H9 (cell line): ENCODE results near the gene LRRC27. TPM values are rescaled to one million over a fixed set of nuclear protein-coding genes. Genes with fewer than 3 reads are reported as not detected.

Source experiments
- DNase-seq: peaks from one replicate; pipeline ENCODE4 v3.0.0-alpha.2; 2017
- H2AFZ ChIP-seq: one replicate; pipeline ENCODE4 v1.6.1; 2013; ENCODE audit warnings: mild to moderate bottlenecking, low read length, control low read depth, moderate library complexity
- H2AK5ac ChIP-seq: 2 replicates; pipeline ENCODE4 v1.6.1; 2013; ENCODE audit warnings: low read length, control low read depth, mixed read lengths; ENCODE audit not compliant: insufficient read length
- H2BK120ac ChIP-seq: one replicate; pipeline ENCODE4 v1.6.1; 2013; ENCODE audit warnings: low read depth, mild to moderate bottlenecking, low read length, control low read depth, inconsistent platforms; ENCODE audit not compliant: poor library complexity, severe bottlenecking
- H2BK12ac ChIP-seq: 2 replicates; pipeline ENCODE4 v1.6.1; 2013; ENCODE audit warnings: low read length, control low read depth, mixed read lengths, low read depth; ENCODE audit not compliant: insufficient read length
- H2BK15ac ChIP-seq: 2 replicates; pipeline ENCODE4 v1.6.1; 2013; ENCODE audit warnings: low read depth, low read length, control low read depth
- H2BK20ac ChIP-seq: one replicate; pipeline ENCODE4 v1.6.1; 2013; ENCODE audit warnings: low read depth, mild to moderate bottlenecking, low read length, control low read depth, inconsistent platforms; ENCODE audit not compliant: poor library complexity, severe bottlenecking
- H2BK5ac ChIP-seq: 2 replicates; pipeline ENCODE4 v1.6.1; 2013; ENCODE audit warnings: low read length, control low read depth, mixed read lengths; ENCODE audit not compliant: insufficient read length
- H3K14ac ChIP-seq: 2 replicates; pipeline ENCODE4 v1.6.1; 2013; ENCODE audit warnings: low read length, control low read depth; ENCODE audit not compliant: insufficient read depth
- H3K18ac ChIP-seq: 2 replicates; pipeline ENCODE4 v1.6.1; 2013; ENCODE audit warnings: low read depth, mild to moderate bottlenecking, mixed read lengths, low read length, control low read depth; ENCODE audit not compliant: insufficient read length
- H3K23ac ChIP-seq: 2 replicates; pipeline ENCODE4 v1.6.1; 2013; ENCODE audit warnings: low read length, control low read depth, mixed read lengths, low read depth; ENCODE audit not compliant: insufficient read length
- H3K23me2 ChIP-seq: 2 replicates; pipeline ENCODE4 v1.6.1; 2013; ENCODE audit warnings: low read depth, mild to moderate bottlenecking, mixed read lengths, low read length, control low read depth; ENCODE audit not compliant: insufficient read length, poor library complexity, severe bottlenecking
- H3K27ac ChIP-seq: 2 replicates; pipeline ENCODE4 v1.5.1; 2013; ENCODE audit warnings: low read length, control low read depth, mixed read lengths, low read depth; ENCODE audit not compliant: insufficient read length
- H3K27me3 ChIP-seq: 2 replicates; pipeline ENCODE4 v1.6.1; 2013; ENCODE audit warnings: low read length, control low read depth, inconsistent platforms; ENCODE audit not compliant: insufficient read depth
- H3K4ac ChIP-seq: 2 replicates; pipeline ENCODE4 v1.6.1; 2013; ENCODE audit warnings: low read depth, mild to moderate bottlenecking, control low read depth, inconsistent platforms, low read length, moderate library complexity
- H3K4me1 ChIP-seq: 2 replicates; pipeline ENCODE4 v1.6.1; 2013; ENCODE audit warnings: low read length, control low read depth, inconsistent platforms; ENCODE audit not compliant: insufficient read depth
- H3K4me2 ChIP-seq: 2 replicates; pipeline ENCODE4 v1.6.1; 2013; ENCODE audit warnings: low read length, control low read depth, mixed read lengths; ENCODE audit not compliant: insufficient read length, insufficient read depth
- H3K56ac ChIP-seq: 2 replicates; pipeline ENCODE4 v1.6.1; 2013; ENCODE audit warnings: low read depth, mild to moderate bottlenecking, mixed read lengths, low read length, control low read depth; ENCODE audit not compliant: insufficient read length
- H3K79me1 ChIP-seq: 2 replicates; pipeline ENCODE4 v1.6.1; 2013; ENCODE audit warnings: low read depth, mild to moderate bottlenecking, moderate library complexity, low read length, control low read depth, inconsistent platforms; ENCODE audit not compliant: insufficient read depth, poor library complexity, severe bottlenecking
- H3K79me2 ChIP-seq: 2 replicates; pipeline ENCODE4 v1.6.1; 2013; ENCODE audit warnings: low read length, control low read depth, inconsistent platforms; ENCODE audit not compliant: insufficient read depth
- H3K9ac ChIP-seq: 2 replicates; pipeline ENCODE4 v1.6.1; 2013; ENCODE audit warnings: low read length, control low read depth, mixed read lengths; ENCODE audit not compliant: insufficient read length; ENCODE audit errors: extremely low read depth
- H3K9me3 ChIP-seq: one replicate; pipeline ENCODE4 v1.6.1; 2013; ENCODE audit warnings: low read depth, low read length, inconsistent platforms; ENCODE audit not compliant: control insufficient read depth
- H3T11ph ChIP-seq: one replicate; pipeline ENCODE4 v1.6.1; 2013; ENCODE audit warnings: mild to moderate bottlenecking, low read length, control low read depth, inconsistent platforms
- H4K20me1 ChIP-seq: one replicate; pipeline ENCODE4 v1.6.1; 2013; ENCODE audit not compliant: control insufficient read depth, insufficient read length, insufficient read depth
- H4K5ac ChIP-seq: 2 replicates; pipeline ENCODE4 v1.6.1; 2013; ENCODE audit warnings: low read depth, mild to moderate bottlenecking, mixed read lengths, low read length, control low read depth; ENCODE audit not compliant: insufficient read length
- H4K8ac ChIP-seq: replicated peaks from 2 replicates; pipeline ENCODE4 v1.6.1; 2013; ENCODE audit warnings: low read length, control low read depth, mixed read lengths, low read depth; ENCODE audit not compliant: insufficient read length
- H4K91ac ChIP-seq: 2 replicates; pipeline ENCODE4 v1.6.1; 2013; ENCODE audit warnings: low read depth, mild to moderate bottlenecking, moderate library complexity, mixed read lengths, low read length, control low read depth; ENCODE audit not compliant: insufficient read length
- H3K27ac Mint-ChIP-seq, 3 experiments: 2 replicates in 2 of 3; 3 replicates in 1 of 3; pipeline ENCODE4 v1.8.0; 2020 to 2021; ENCODE audit warnings: mixed read lengths in 3 of 3, mild to moderate bottlenecking in 1 of 3, moderate library complexity in 1 of 3
- H3K27me3 Mint-ChIP-seq: 2 replicates; pipeline ENCODE4 v1.8.0; 2021; ENCODE audit warnings: low read depth, mild to moderate bottlenecking, moderate library complexity, mixed read lengths
- H3K36me3 Mint-ChIP-seq, 3 experiments: 2 replicates in 2 of 3; 3 replicates in 1 of 3; pipeline ENCODE4 v1.8.0; 2020 to 2021; ENCODE audit warnings: low read depth in 3 of 3, mixed read lengths in 3 of 3; ENCODE audit not compliant: insufficient read depth in 1 of 3
- H3K4me1 Mint-ChIP-seq, 2 experiments: 2 replicates each; pipeline ENCODE4 v1.8.0; 2020; ENCODE audit warnings: mixed read lengths in 2 of 2
- H3K4me3 Mint-ChIP-seq, 2 experiments: 2 replicates in 1 of 2; 3 replicates in 1 of 2; pipeline ENCODE4 v1.8.0; 2020 to 2021; ENCODE audit warnings: mild to moderate bottlenecking in 2 of 2, mixed read lengths in 2 of 2, moderate library complexity in 1 of 2
- H3K9me3 Mint-ChIP-seq, 2 experiments: 2 replicates in 1 of 2; 3 replicates in 1 of 2; pipeline ENCODE4 v1.8.0; 2020; ENCODE audit warnings: mild to moderate bottlenecking in 2 of 2, mixed read lengths in 2 of 2, moderate library complexity in 1 of 2
- WGBS: extraction: QIAGEN DNeasy Blood & Tissue Kit; methylation state at CpG from one replicate; pipeline ENCODE4 v1.1.7; 2013; ENCODE audit warnings: missing lambda C conversion rate, low lambda C conversion rate, mixed read lengths; ENCODE audit not compliant: insufficient read length; ENCODE audit errors: extremely low coverage; 5-methylcytosine and 5-hydroxymethylcytosine counted together
- total RNA-seq: library from RNA; stranded (reverse); gene quantifications from 2 replicates; pipeline ENCODE4 v1.2.1, GENCODE V29; 2021
- TF ChIP-seq, protein P1 (sequence below): fragments of 200-600 bp; sonication (generic); conservative IDR thresholded peaks from 3 replicates; pipeline ENCODE4 v1.8.0; 2021; ENCODE audit warnings: antibody characterized with exemption, mild to moderate bottlenecking

LRRC27 gene
- total RNA-seq, 1 experiment from 2014 or later, result 2.7 TPM

- H3K9me3 Mint-ChIP-seq, result peaks cover 2 to 3% of the 10 kb centered on the region in 2 experiments; a peak in 3 of 5 replicates
- H3T11ph ChIP-seq, result no peak overlapping the region
- H2BK120ac ChIP-seq, result no peak overlapping the region
- TF ChIP-seq, protein P1, sequence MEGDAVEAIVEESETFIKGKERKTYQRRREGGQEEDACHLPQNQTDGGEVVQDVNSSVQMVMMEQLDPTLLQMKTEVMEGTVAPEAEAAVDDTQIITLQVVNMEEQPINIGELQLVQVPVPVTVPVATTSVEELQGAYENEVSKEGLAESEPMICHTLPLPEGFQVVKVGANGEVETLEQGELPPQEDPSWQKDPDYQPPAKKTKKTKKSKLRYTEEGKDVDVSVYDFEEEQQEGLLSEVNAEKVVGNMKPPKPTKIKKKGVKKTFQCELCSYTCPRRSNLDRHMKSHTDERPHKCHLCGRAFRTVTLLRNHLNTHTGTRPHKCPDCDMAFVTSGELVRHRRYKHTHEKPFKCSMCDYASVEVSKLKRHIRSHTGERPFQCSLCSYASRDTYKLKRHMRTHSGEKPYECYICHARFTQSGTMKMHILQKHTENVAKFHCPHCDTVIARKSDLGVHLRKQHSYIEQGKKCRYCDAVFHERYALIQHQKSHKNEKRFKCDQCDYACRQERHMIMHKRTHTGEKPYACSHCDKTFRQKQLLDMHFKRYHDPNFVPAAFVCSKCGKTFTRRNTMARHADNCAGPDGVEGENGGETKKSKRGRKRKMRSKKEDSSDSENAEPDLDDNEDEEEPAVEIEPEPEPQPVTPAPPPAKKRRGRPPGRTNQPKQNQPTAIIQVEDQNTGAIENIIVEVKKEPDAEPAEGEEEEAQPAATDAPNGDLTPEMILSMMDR, result no peak
- H3K36me3 Mint-ChIP-seq, result peaks cover 2 to 5% (median 2%) of the 10 kb centered on the region in 3 experiments; a peak in 4 of 7 replicates
- H3K4me1 Mint-ChIP-seq, result peaks cover 8 to 10% of the 10 kb centered on the region in 2 experiments
- H3K27ac ChIP-seq, result no peak overlapping the region
- no peak overlapping the region for H3K4ac ChIP-seq
- DNase-seq, result no peak
- H4K5ac ChIP-seq, result no peak overlapping the region
- H4K91ac ChIP-seq, result no peak overlapping the region
- no peaks in the 10 kb centered on the region for H3K4me1 ChIP-seq
- no peak overlapping the region for H2AK5ac ChIP-seq
- no peaks in the 10 kb centered on the region for H3K9me3 ChIP-seq
- H3K14ac ChIP-seq, result no peak overlapping the region
- no peak overlapping the region for H2BK5ac ChIP-seq
- WGBS, result no CpG with 5 or more reads among the region's 13 CpGs
- H3K23me2 ChIP-seq, result no peaks in the 10 kb centered on the region
- no peak overlapping the region for H3K18ac ChIP-seq
- H2BK15ac ChIP-seq, result no peak overlapping the region
- H2AFZ ChIP-seq, result no peak overlapping the region
- no peaks in the 10 kb centered on the region for H3K27me3 ChIP-seq
- no peak overlapping the region for H2BK12ac ChIP-seq
- no peak overlapping the region for H4K8ac ChIP-seq
- H3K4me2 ChIP-seq, result no peak overlapping the region
- no peaks in the 10 kb centered on the region for H3K79me2 ChIP-seq
- H3K56ac ChIP-seq, result no peak overlapping the region
- H3K27ac Mint-ChIP-seq, result no peak overlapping the region; a peak in 1 of 7 replicates
- no peak overlapping the region for H3K4me3 Mint-ChIP-seq
- no peaks in the 10 kb centered on the region for H4K20me1 ChIP-seq
- no peak overlapping the region for H3K9ac ChIP-seq
- no peak overlapping the region for H2BK20ac ChIP-seq
- H3K23ac ChIP-seq, result no peak overlapping the region
- H3K27me3 Mint-ChIP-seq, result peaks cover 9% of the 10 kb centered on the region
- H3K79me1 ChIP-seq, result no peaks in the 10 kb centered on the region
Measured at GRCh38 chr10:132383751-132384196, 51.8 kb downstream of the LRRC27 start.
